Measurements from ENCODE around the gene FAM168B.

FAM168B gene

GRCh38 chr2:131039908-131040660 lies 53.2 kb downstream of the FAM168B start:
- DNase-seq (ENCODE audit: low read depth), result no peak

- DNase-seq (ENCODE audit: low read depth), result no peak
Observed at GRCh38 chr2:131039535-131039907, 53.7 kb downstream of the FAM168B start.

GRCh38 chr2:131039101-131039440 lies 54.2 kb downstream of the FAM168B start:
- DNase-seq (ENCODE audit: low read depth), result no peak

- no peak for DNase-seq (ENCODE audit: low read depth)
Observed at GRCh38 chr2:131038258-131039100, 54.8 kb downstream of the FAM168B start.

- DNase-seq (ENCODE audit: low read depth), result no peak
Observed at GRCh38 chr2:131037398-131038257, 55.6 kb downstream of the FAM168B start.

- DNase-seq (ENCODE audit: low read depth), result no peak
Observed at GRCh38 chr2:131036696-131037397, 56.4 kb downstream of the FAM168B start.

GRCh38 chr2:131036269-131036668 lies 57.0 kb downstream of the FAM168B start:
- DNase-seq (ENCODE audit: low read depth), result no peak

GRCh38 chr2:131035826-131036231 lies 57.4 kb downstream of the FAM168B start:
- DNase-seq (ENCODE audit: low read depth), result no peak

GRCh38 chr2:131035112-131035825 lies 58.0 kb downstream of the FAM168B start:
- DNase-seq (ENCODE audit: low read depth), result no peak

GRCh38 chr2:131034122-131035051 lies 58.9 kb downstream of the FAM168B start:
- DNase-seq (ENCODE audit: low read depth), result no peak

- no peak for DNase-seq (ENCODE audit: low read depth)
Observed at GRCh38 chr2:131033786-131034121, 59.5 kb downstream of the FAM168B start.

- DNase-seq (ENCODE audit: low read depth), result no peak
Observed at GRCh38 chr2:131032393-131032836, 60.8 kb downstream of the FAM168B start.

GRCh38 chr2:131031875-131032274 lies 61.4 kb downstream of the FAM168B start:
- no peak for DNase-seq (ENCODE audit: low read depth)

GRCh38 chr2:131031431-131031841 lies 61.8 kb downstream of the FAM168B start:
- DNase-seq (ENCODE audit: low read depth), result no peak

- DNase-seq (ENCODE audit: low read depth), result no peak
Observed at GRCh38 chr2:131030478-131030971, 62.7 kb downstream of the FAM168B start.

- DNase-seq (ENCODE audit: low read depth), result no peak
Observed at GRCh38 chr2:131029812-131030211, 63.4 kb downstream of the FAM168B start.

GRCh38 chr2:131027566-131028528 lies 65.4 kb downstream of the FAM168B start:
- no peak for DNase-seq (ENCODE audit: low read depth)

- no peak for DNase-seq (ENCODE audit: low read depth)
Observed at GRCh38 chr2:131026919-131027318, 66.3 kb downstream of the FAM168B start.

GRCh38 chr2:131023758-131024157 lies 69.5 kb downstream of the FAM168B start:
- DNase-seq (ENCODE audit: low read depth), result no peak

Measured in T follicular helper cell (primary cell).